Effector memory CD8-positive, alpha-beta T cell (primary cell): ENCODE results near the gene GSAP.

Source experiments
- ATAC-seq: fragments of 150-1000 bp; cut with Tn5 transposase; replicated peaks from 2 replicates; pipeline ENCODE4 v1.10.0; 2021; ENCODE audit warnings: mild to moderate bottlenecking, moderate library complexity
- DNase-seq, 3 experiments: peaks; one replicate each; pipeline ENCODE4 v3.0.0; 2021
- H3K27ac Mint-ChIP-seq, 2 donors: one replicate each; pipeline ENCODE4 v1.8.0; 2022; ENCODE audit warnings: mild to moderate bottlenecking in 2 of 2, mixed read lengths in 2 of 2, moderate library complexity in 2 of 2
- H3K27me3 Mint-ChIP-seq, 2 donors: one replicate each; pipeline ENCODE4 v1.8.0; 2022; ENCODE audit warnings: mixed read lengths in 2 of 2
- H3K36me3 Mint-ChIP-seq: one replicate; pipeline ENCODE4 v1.8.0; 2022; ENCODE audit warnings: mild to moderate bottlenecking, moderate library complexity, mixed read lengths; ENCODE audit not compliant: insufficient read depth
- H3K4me1 Mint-ChIP-seq, 2 donors: one replicate each; pipeline ENCODE4 v1.8.0; 2022; ENCODE audit warnings: low read depth in 2 of 2, mixed read lengths in 2 of 2
- H3K4me3 Mint-ChIP-seq, 2 donors: one replicate each; pipeline ENCODE4 v1.8.0; 2022; ENCODE audit warnings: mild to moderate bottlenecking in 2 of 2, mixed read lengths in 2 of 2, moderate library complexity in 2 of 2
- H3K9me3 Mint-ChIP-seq, 2 donors: one replicate each; pipeline ENCODE4 v1.8.0; 2022; ENCODE audit warnings: mixed read lengths in 2 of 2

The GSAP gene

GRCh38 chr7:77413861-77414424 is 2.2 kb downstream of the GSAP start:
- H3K27me3 Mint-ChIP-seq = no peaks in the 10 kb centered on the region

DNA sequence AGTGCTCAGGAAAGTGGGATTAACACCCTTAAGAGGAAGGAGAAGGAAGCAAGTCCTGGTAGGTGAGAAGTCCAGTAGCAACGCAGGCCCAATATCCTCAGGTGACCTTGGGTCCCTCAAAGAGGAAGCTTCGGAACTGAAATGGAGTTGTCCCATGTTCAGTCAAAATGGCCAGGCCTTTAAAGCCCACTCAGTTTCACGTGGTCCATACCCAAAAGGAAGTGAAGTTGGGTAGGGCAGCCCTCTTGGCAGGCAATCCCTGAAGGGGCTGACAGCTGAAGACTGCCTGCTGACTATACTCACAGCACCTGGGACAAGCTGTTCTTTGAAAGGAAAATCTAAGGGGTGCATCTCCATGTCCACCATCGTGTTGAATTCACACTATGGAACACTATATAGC is 3.0 kb downstream of the GSAP start:
- H3K4me1 Mint-ChIP-seq = peaks cover 10 to 58% of the 10 kb centered on the region in 2 donors
- H3K9me3 Mint-ChIP-seq = no peaks in the 10 kb centered on the region
- no peaks in the 10 kb centered on the region for H3K27me3 Mint-ChIP-seq
- H3K4me3 Mint-ChIP-seq = peak overlapping the region in 1 of 2 donors; percentile 81
- peak overlapping the region in 1 of 2 donors; percentile 44 for H3K27ac Mint-ChIP-seq
- no peak for DNase-seq
- peaks cover 3% of the 10 kb centered on the region for H3K36me3 Mint-ChIP-seq
- no peak for ATAC-seq

More at GRCh38 chr7:77413861-77414424, 2.2 kb downstream of the GSAP start:
- no peak for DNase-seq
- no peak overlapping the region for H3K27ac Mint-ChIP-seq
- no peak for ATAC-seq
- peaks cover 10 to 57% of the 10 kb centered on the region in 2 donors for H3K4me1 Mint-ChIP-seq
- H3K36me3 Mint-ChIP-seq = peaks cover 3% of the 10 kb centered on the region
- peak overlapping the region; percentile 74 to 81 for H3K4me3 Mint-ChIP-seq
- H3K9me3 Mint-ChIP-seq = no peaks in the 10 kb centered on the region

GRCh38 chr7:77409739-77410547 is 6.2 kb downstream of the GSAP start:
- Mint-ChIP-seq H3K4me3 (no peak overlapping the region), H3K36me3 (peaks cover 3% of the 10 kb centered on the region), H3K4me1 (peaks cover 8 to 48% of the 10 kb centered on the region in 2 donors), H3K27ac (no peak overlapping the region), H3K27me3 (no peaks in the 10 kb centered on the region), H3K9me3 (no peaks in the 10 kb centered on the region)
- ATAC-seq (peak; percentile 17), DNase-seq (no peak)

DNA sequence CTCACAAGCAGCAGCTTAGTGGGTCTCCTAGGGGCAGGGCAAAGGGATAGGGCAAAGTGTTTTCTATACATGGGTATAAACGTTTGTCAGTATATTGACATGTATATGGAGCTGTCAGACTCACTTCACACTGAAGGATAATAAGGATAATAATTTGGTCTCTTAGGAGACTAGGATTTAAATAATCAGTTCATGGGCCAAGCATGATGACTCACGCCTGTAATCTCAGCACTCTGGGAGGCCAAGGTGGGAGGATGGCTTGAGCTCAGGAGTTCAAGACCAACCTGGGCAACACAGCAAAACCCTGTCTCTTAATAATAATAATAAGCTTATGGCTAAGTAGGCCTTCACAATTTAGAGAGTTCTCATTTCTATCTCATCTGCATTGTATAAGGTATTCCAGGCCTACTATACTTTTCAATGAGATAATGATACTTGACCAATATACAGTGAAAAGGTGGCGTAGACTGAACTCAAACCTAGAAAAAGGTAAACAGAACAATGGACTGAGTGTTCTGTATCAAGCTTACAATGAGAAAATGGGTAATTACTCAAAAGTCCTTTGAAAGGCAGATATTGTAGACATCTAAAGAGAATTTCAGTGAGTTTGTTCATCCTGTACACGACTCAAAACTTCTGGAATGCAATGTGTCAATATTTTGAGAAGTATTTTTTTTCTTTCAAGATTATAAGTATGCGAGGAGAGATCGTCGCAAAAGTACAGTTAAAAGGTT is 7.0 kb downstream of the GSAP start:
- Mint-ChIP-seq H3K4me1 (peaks cover 7 to 41% of the 10 kb centered on the region in 2 donors), H3K4me3 (no peak overlapping the region), H3K27me3 (no peaks in the 10 kb centered on the region), H3K27ac (no peak overlapping the region), H3K36me3 (peaks cover 3% of the 10 kb centered on the region), H3K9me3 (no peaks in the 10 kb centered on the region)
- no peak for ATAC-seq
- DNase-seq = no peak

DNA sequence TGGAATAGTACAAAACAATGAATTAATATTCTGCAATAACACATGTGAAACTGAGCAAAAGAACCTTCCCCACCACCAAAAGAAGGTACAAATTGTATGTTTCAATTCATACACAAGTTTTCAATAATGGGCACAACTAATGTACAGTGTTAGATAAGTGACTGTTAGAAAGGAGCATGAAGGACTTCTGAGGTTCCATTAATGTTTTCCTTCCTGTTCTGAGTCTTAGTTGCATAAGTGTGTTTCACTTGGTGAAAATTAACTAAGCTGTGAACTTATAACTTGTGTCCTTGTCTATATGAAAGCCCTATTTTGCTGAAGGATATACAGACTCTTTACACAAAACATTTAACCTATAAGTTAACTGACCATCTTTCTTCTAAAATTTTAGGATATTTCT is 8.2 kb downstream of the GSAP start:
- Mint-ChIP-seq H3K36me3 (peaks cover 3% of the 10 kb centered on the region), H3K4me3 (no peak overlapping the region), H3K27me3 (no peaks in the 10 kb centered on the region), H3K9me3 (no peaks in the 10 kb centered on the region), H3K4me1 (peaks cover 4 to 29% of the 10 kb centered on the region in 2 donors), H3K27ac (peak overlapping the region in 1 of 2 donors; percentile 73)
- ATAC-seq = no peak
- DNase-seq = no peak

- H3K36me3 Mint-ChIP-seq = peaks cover under 1% of the 10 kb centered on the region
- no peaks in the 10 kb centered on the region for H3K9me3 Mint-ChIP-seq
- no peak for DNase-seq
- no peak for ATAC-seq
- H3K4me1 Mint-ChIP-seq = peaks cover 0 to 20% of the 10 kb centered on the region in 2 donors
- no peaks in the 10 kb centered on the region for H3K27me3 Mint-ChIP-seq
- no peak overlapping the region for H3K4me3 Mint-ChIP-seq
- no peak overlapping the region for H3K27ac Mint-ChIP-seq
Observed at GRCh38 chr7:77406421-77406820, 9.7 kb downstream of the GSAP start.

GRCh38 chr7:77404641-77405040 is 11.5 kb downstream of the GSAP start:
- no peak overlapping the region for H3K4me3 Mint-ChIP-seq
- H3K4me1 Mint-ChIP-seq = peaks cover 4 to 20% of the 10 kb centered on the region in 2 donors
- H3K27ac Mint-ChIP-seq = no peak overlapping the region
- H3K36me3 Mint-ChIP-seq = peaks cover 3% of the 10 kb centered on the region
- no peaks in the 10 kb centered on the region for H3K27me3 Mint-ChIP-seq
- DNase-seq (no peak), ATAC-seq (no peak)
- H3K9me3 Mint-ChIP-seq = no peaks in the 10 kb centered on the region

GRCh38 chr7:77403957-77404356 is 12.2 kb downstream of the GSAP start:
- no peaks in the 10 kb centered on the region for H3K9me3 Mint-ChIP-seq
- peaks cover 3% of the 10 kb centered on the region for H3K36me3 Mint-ChIP-seq
- H3K27me3 Mint-ChIP-seq = no peaks in the 10 kb centered on the region
- peaks cover 8 to 20% of the 10 kb centered on the region in 2 donors for H3K4me1 Mint-ChIP-seq
- ATAC-seq = no peak
- no peak overlapping the region for H3K27ac Mint-ChIP-seq
- DNase-seq = no peak
- H3K4me3 Mint-ChIP-seq = no peak overlapping the region

GRCh38 chr7:77402818-77403217 is 13.3 kb downstream of the GSAP start:
- Mint-ChIP-seq H3K4me3 (no peak overlapping the region), H3K9me3 (no peaks in the 10 kb centered on the region), H3K27ac (no peak overlapping the region), H3K36me3 (peaks cover 3% of the 10 kb centered on the region), H3K27me3 (no peaks in the 10 kb centered on the region), H3K4me1 (peaks cover 10 to 16% of the 10 kb centered on the region in 2 donors)
- no peak for ATAC-seq
- no peak for DNase-seq

- no peak for ATAC-seq
- Mint-ChIP-seq H3K4me1 (peaks cover 11% of the 10 kb centered on the region in 2 donors), H3K27ac (peak overlapping the region in 1 of 2 donors; percentile 20), H3K4me3 (no peak overlapping the region), H3K36me3 (peaks cover 7% of the 10 kb centered on the region), H3K9me3 (no peaks in the 10 kb centered on the region), H3K27me3 (no peaks in the 10 kb centered on the region)
- no peak for DNase-seq
Observed at GRCh38 chr7:77401002-77401401, 15.1 kb downstream of the GSAP start.

DNA sequence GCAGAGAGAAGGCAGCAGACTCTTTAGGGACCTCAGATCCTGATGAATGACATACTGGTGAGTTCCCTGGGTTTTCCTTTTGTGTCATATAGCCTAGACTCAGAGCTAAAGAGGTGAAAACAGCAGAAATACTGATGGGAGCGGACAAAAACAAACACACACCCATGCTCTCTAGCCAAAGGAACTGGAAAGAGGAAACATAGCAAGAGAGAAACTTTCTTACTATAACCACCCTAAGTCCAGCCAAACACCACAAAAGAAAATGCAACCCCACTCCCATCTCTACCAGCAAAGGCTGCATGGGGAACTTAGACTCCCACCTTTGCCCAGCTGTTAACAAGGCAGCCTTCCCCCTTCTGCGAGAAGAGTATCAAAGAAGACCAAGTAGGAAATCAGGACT is 16.3 kb downstream of the GSAP start:
- H3K27me3 Mint-ChIP-seq = no peaks in the 10 kb centered on the region
- ATAC-seq (no peak), DNase-seq (no peak)
- peaks cover 11% of the 10 kb centered on the region in 2 donors for H3K4me1 Mint-ChIP-seq
- no peak overlapping the region for H3K4me3 Mint-ChIP-seq
- peaks cover 15% of the 10 kb centered on the region for H3K36me3 Mint-ChIP-seq
- H3K9me3 Mint-ChIP-seq = no peaks in the 10 kb centered on the region
- H3K27ac Mint-ChIP-seq = no peak overlapping the region

GRCh38 chr7:77396894-77397547 is 19.1 kb downstream of the GSAP start:
- peaks cover 15% of the 10 kb centered on the region for H3K36me3 Mint-ChIP-seq
- no peaks in the 10 kb centered on the region for H3K27me3 Mint-ChIP-seq
- peaks cover 24 to 30% of the 10 kb centered on the region in 2 donors for H3K4me1 Mint-ChIP-seq
- no peaks in the 10 kb centered on the region for H3K9me3 Mint-ChIP-seq
- H3K27ac Mint-ChIP-seq = no peak overlapping the region
- no peak overlapping the region for H3K4me3 Mint-ChIP-seq
- ATAC-seq = no peak
- DNase-seq = no peak

- Mint-ChIP-seq H3K36me3 (peaks cover 24% of the 10 kb centered on the region), H3K4me3 (no peak overlapping the region), H3K9me3 (no peaks in the 10 kb centered on the region), H3K27ac (no peak overlapping the region), H3K4me1 (peaks cover 24 to 30% of the 10 kb centered on the region in 2 donors), H3K27me3 (no peaks in the 10 kb centered on the region)
- ATAC-seq = no peak
- DNase-seq = no peak
Observed at GRCh38 chr7:77395626-77396025, 20.5 kb downstream of the GSAP start.
